HG02642 (cell line): ENCODE data around the gene RNF141.

Experiments
- ATAC-seq: cut with Tn5 transposase; IDR thresholded peaks from one replicate; pipeline ENCODE4 v1.9.1; 2021; ENCODE audit warnings: mild to moderate bottlenecking; ENCODE audit not compliant: unreplicated experiment, poor library complexity

RNF141 gene

GRCh38 chr11:10526974-10527918 is 13.7 kb downstream of the RNF141 start:
- peak; percentile 69 for ATAC-seq

GRCh38 chr11:10524471-10524870 is 16.5 kb downstream of the RNF141 start:
- ATAC-seq: no peak

GRCh38 chr11:10522921-10523320 is 18.1 kb downstream of the RNF141 start:
- no peak for ATAC-seq

- ATAC-seq: no peak
Measured at GRCh38 chr11:10522276-10522675, 18.7 kb downstream of the RNF141 start.

GRCh38 chr11:10520562-10520961 is 20.4 kb downstream of the RNF141 start:
- no peak for ATAC-seq

GRCh38 chr11:10519630-10520029 is 21.4 kb downstream of the RNF141 start:
- ATAC-seq: no peak

GRCh38 chr11:10518891-10519290 is 22.1 kb downstream of the RNF141 start:
- ATAC-seq: no peak

- no peak for ATAC-seq
Measured at GRCh38 chr11:10518123-10518522, 22.9 kb downstream of the RNF141 start.

- no peak for ATAC-seq
Measured at GRCh38 chr11:10515418-10515817, 25.6 kb downstream of the RNF141 start.

- no peak for ATAC-seq
Measured at GRCh38 chr11:10514709-10515108, 26.3 kb downstream of the RNF141 start.

- ATAC-seq: no peak
Measured at GRCh38 chr11:10514202-10514601, 26.8 kb downstream of the RNF141 start.

- no peak for ATAC-seq
Measured at GRCh38 chr11:10511181-10511621, 29.8 kb downstream of the RNF141 start.

- ATAC-seq: no peak
Measured at GRCh38 chr11:10506008-10506370, 35.0 kb downstream of the RNF141 start.

- no peak for ATAC-seq
Measured at GRCh38 chr11:10505278-10506007, 35.5 kb downstream of the RNF141 start.

- ATAC-seq: no peak
Measured at GRCh38 chr11:10504490-10504889, 36.5 kb downstream of the RNF141 start.

- ATAC-seq: no peak
Measured at GRCh38 chr11:10503777-10504480, 37.1 kb downstream of the RNF141 start.

GRCh38 chr11:10503221-10503620 is 37.8 kb downstream of the RNF141 start:
- no peak for ATAC-seq

- no peak for ATAC-seq
Measured at GRCh38 chr11:10502770-10503169, 38.2 kb downstream of the RNF141 start.

GRCh38 chr11:10502065-10502680 is 38.8 kb downstream of the RNF141 start:
- ATAC-seq: no peak
